Effector memory CD4-positive, alpha-beta T cell (primary cell): ENCODE results near the gene SLC9A5.

Experiments used
- DNase-seq, 3 donors: peaks; one replicate each; pipeline ENCODE4 v3.0.0-alpha.2; 2020
- H3K27ac ChIP-seq: 2 replicates; pipeline ENCODE4 v1.7.0; 2013; ENCODE audit warnings: mild to moderate bottlenecking, low read length, moderate library complexity; ENCODE audit not compliant: insufficient read depth, poor library complexity, severe bottlenecking
- H3K27me3 ChIP-seq: replicated peaks from 2 replicates; pipeline ENCODE4 v1.7.0; 2013; ENCODE audit warnings: mild to moderate bottlenecking, low read length; ENCODE audit not compliant: insufficient read depth, control insufficient read depth, poor library complexity, severe bottlenecking
- H3K36me3 ChIP-seq: 2 replicates; pipeline ENCODE4 v1.7.0; 2013; ENCODE audit warnings: mild to moderate bottlenecking, low read length, moderate library complexity; ENCODE audit not compliant: control insufficient read depth, insufficient read depth
- H3K4me1 ChIP-seq: 2 replicates; pipeline ENCODE4 v1.7.0; 2013; ENCODE audit warnings: low read length, mild to moderate bottlenecking; ENCODE audit not compliant: control insufficient read depth, insufficient read depth, poor library complexity, severe bottlenecking
- H3K4me3 ChIP-seq: 2 replicates; pipeline ENCODE4 v1.7.0; 2013; ENCODE audit warnings: low read length, low read depth, mild to moderate bottlenecking; ENCODE audit not compliant: insufficient read depth, poor library complexity, severe bottlenecking
- H3K9me3 ChIP-seq: 2 replicates; pipeline ENCODE4 v1.7.0; 2013; ENCODE audit warnings: mild to moderate bottlenecking, low read length, moderate library complexity; ENCODE audit not compliant: control insufficient read depth

SLC9A5 gene

GRCh38 chr16:67230809-67231660 is 17.7 kb upstream of the SLC9A5 start:
- H3K4me3 ChIP-seq: no peak overlapping the region
- DNase-seq: no peak
- H3K27ac ChIP-seq: no peak overlapping the region
- H3K27me3 ChIP-seq: no peaks in the 10 kb centered on the region
- peaks cover 15% of the 10 kb centered on the region for H3K4me1 ChIP-seq
- H3K36me3 ChIP-seq: peaks cover 46% of the 10 kb centered on the region
- no peaks in the 10 kb centered on the region for H3K9me3 ChIP-seq

- no peak overlapping the region for H3K27ac ChIP-seq
- H3K27me3 ChIP-seq: no peaks in the 10 kb centered on the region
- peaks cover 55% of the 10 kb centered on the region for H3K36me3 ChIP-seq
- DNase-seq: no peak
- H3K4me1 ChIP-seq: peaks cover 7% of the 10 kb centered on the region
- no peak overlapping the region for H3K4me3 ChIP-seq
- H3K9me3 ChIP-seq: no peaks in the 10 kb centered on the region
Measured at GRCh38 chr16:67233596-67233995, 15.2 kb upstream of the SLC9A5 start.

GRCh38 chr16:67234180-67234597 is 14.6 kb upstream of the SLC9A5 start:
- H3K9me3 ChIP-seq: no peaks in the 10 kb centered on the region
- H3K4me1 ChIP-seq: peaks cover 7% of the 10 kb centered on the region
- H3K4me3 ChIP-seq: no peak overlapping the region
- no peak overlapping the region for H3K27ac ChIP-seq
- no peaks in the 10 kb centered on the region for H3K27me3 ChIP-seq
- no peak for DNase-seq
- peaks cover 52% of the 10 kb centered on the region for H3K36me3 ChIP-seq

GRCh38 chr16:67235816-67236562 is 12.8 kb upstream of the SLC9A5 start:
- Histone ChIP-seq H3K4me3 (no peak overlapping the region), H3K27ac (peak overlapping the region; percentile 71), H3K36me3 (peaks cover 40% of the 10 kb centered on the region), H3K27me3 (no peaks in the 10 kb centered on the region), H3K9me3 (no peaks in the 10 kb centered on the region), H3K4me1 (peaks cover 7% of the 10 kb centered on the region)
- DNase-seq: peak; percentile 57 to 68 (median 62)

- DNase-seq: peak; percentile 74 to 83 (median 77)
- Histone ChIP-seq H3K4me3 (no peak overlapping the region), H3K36me3 (peaks cover 33% of the 10 kb centered on the region), H3K27ac (peak overlapping the region; percentile 71), H3K27me3 (no peaks in the 10 kb centered on the region), H3K4me1 (peaks cover 7% of the 10 kb centered on the region), H3K9me3 (no peaks in the 10 kb centered on the region)
Measured at GRCh38 chr16:67236563-67237395, 12.0 kb upstream of the SLC9A5 start.

GRCh38 chr16:67237396-67238277 is 11.1 kb upstream of the SLC9A5 start:
- H3K4me1 ChIP-seq: peaks cover 7% of the 10 kb centered on the region
- H3K36me3 ChIP-seq: peaks cover 33% of the 10 kb centered on the region
- no peaks in the 10 kb centered on the region for H3K27me3 ChIP-seq

GRCh38 chr16:67238278-67238575 is 10.6 kb upstream of the SLC9A5 start:
- Histone ChIP-seq H3K36me3 (peaks cover 33% of the 10 kb centered on the region), H3K27ac (no peak overlapping the region), H3K27me3 (no peaks in the 10 kb centered on the region), H3K4me3 (no peak overlapping the region), H3K4me1 (peaks cover 7% of the 10 kb centered on the region), H3K9me3 (no peaks in the 10 kb centered on the region)
- DNase-seq: no peak

More at GRCh38 chr16:67237396-67238277, 11.1 kb upstream of the SLC9A5 start:
- Histone ChIP-seq H3K27ac (peak overlapping the region; percentile 7), H3K4me3 (no peak overlapping the region), H3K9me3 (no peaks in the 10 kb centered on the region)
- DNase-seq: no peak

GRCh38 chr16:67238806-67239470 is 9.8 kb upstream of the SLC9A5 start:
- Histone ChIP-seq H3K4me1 (peaks cover 14% of the 10 kb centered on the region), H3K9me3 (no peaks in the 10 kb centered on the region), H3K4me3 (no peak overlapping the region), H3K27me3 (no peaks in the 10 kb centered on the region), H3K27ac (no peak overlapping the region), H3K36me3 (peaks cover 32% of the 10 kb centered on the region)
- no peak for DNase-seq

- no peak overlapping the region for H3K4me3 ChIP-seq
- DNase-seq: no peak
- peaks cover 27% of the 10 kb centered on the region for H3K4me1 ChIP-seq
- H3K9me3 ChIP-seq: no peaks in the 10 kb centered on the region
- H3K27ac ChIP-seq: no peak overlapping the region
- no peaks in the 10 kb centered on the region for H3K27me3 ChIP-seq
- peaks cover 23% of the 10 kb centered on the region for H3K36me3 ChIP-seq
Measured at GRCh38 chr16:67240506-67240905, 8.3 kb upstream of the SLC9A5 start.
